HEK293 (cell line): Measurements from ENCODE around the gene ISYNA1.

Source experiments
- CTCF ChIA-PET: fragments of 350-600 bp; formaldehyde crosslinking; extraction: SDS; loops from one replicate; lab custom pipeline; 2021; ENCODE audit warnings: antibody characterized with exemption; lab: Yijun Ruan, JAX
- POLR2A ChIA-PET: fragments of 300-600 bp; formaldehyde crosslinking; extraction: SDS; loops from one replicate; lab custom pipeline; 2020; ENCODE audit warnings: antibody characterized with exemption, inconsistent platforms; lab: Yijun Ruan, JAX
- H3K27ac ChIP-seq: fragments of 200-500 bp; sonication (Bioruptor generic); 2 replicates; pipeline ENCODE4 v1.5.1; 2014; ENCODE audit warnings: low read depth, low read length, control low read depth, inconsistent platforms; ENCODE audit errors: extremely low read depth
- H3K36me3 ChIP-seq, 2 experiments: fragments of 200-500 bp in 1 of 2; sonication (Bioruptor generic) in 1 of 2; 1 replicate in 1 of 2; 2 replicates in 1 of 2; pipeline ENCODE4 v1.5.1; 2014 to 2017; ENCODE audit warnings: inconsistent platforms in 2 of 2, low read length in 2 of 2; ENCODE audit not compliant: control insufficient read depth in 2 of 2, insufficient read depth in 1 of 2
- H3K4me1 ChIP-seq: fragments of 200-500 bp; sonication (Bioruptor generic); 2 replicates; pipeline ENCODE4 v1.5.1; 2014; ENCODE audit warnings: mild to moderate bottlenecking, low read length, inconsistent platforms; ENCODE audit not compliant: control insufficient read depth, insufficient read depth
- H3K4me3 ChIP-seq: 2 replicates; pipeline ENCODE4 v1.5.1; 2011; ENCODE audit warnings: low read depth, mild to moderate bottlenecking, control low read depth, low read length, moderate library complexity
- H3K9me3 ChIP-seq: fragments of 200-500 bp; sonication (Bioruptor generic); 2 replicates; pipeline ENCODE4 v1.5.1; 2014; ENCODE audit warnings: low read depth, low read length, inconsistent platforms; ENCODE audit not compliant: control insufficient read depth, insufficient read depth
- GLIS1 ChIP-seq: fragments of 450-650 bp; formaldehyde crosslinking; IDR thresholded peaks from 2 replicates; pipeline ENCODE4 v1.5.1; 2016; ENCODE audit warnings: missing biosample characterization, missing genetic modification characterization
- KLF7 ChIP-seq: fragments of 450-650 bp; formaldehyde crosslinking; IDR thresholded peaks from 2 replicates; pipeline ENCODE4 v1.5.1; 2016; ENCODE audit warnings: missing biosample characterization, missing genetic modification characterization, borderline replicate concordance
- KLF8 ChIP-seq: fragments of 450-650 bp; formaldehyde crosslinking; IDR thresholded peaks from 2 replicates; pipeline ENCODE4 v1.5.1; 2016; ENCODE audit warnings: missing biosample characterization, missing genetic modification characterization
- SCRT1 ChIP-seq: fragments of 450-650 bp; formaldehyde crosslinking; IDR thresholded peaks from 2 replicates; pipeline ENCODE4 v1.5.1; 2016; ENCODE audit warnings: missing biosample characterization, missing genetic modification characterization, borderline replicate concordance
- SCRT2 ChIP-seq: fragments of 450-650 bp; formaldehyde crosslinking; IDR thresholded peaks from 2 replicates; pipeline ENCODE4 v1.5.1; 2016; ENCODE audit warnings: missing biosample characterization, missing genetic modification characterization
- ZBTB1 ChIP-seq: fragments of 450-650 bp; formaldehyde crosslinking; IDR thresholded peaks from 2 replicates; pipeline ENCODE4 v1.5.1; 2016; ENCODE audit warnings: missing biosample characterization, missing genetic modification characterization
- ZBTB20 ChIP-seq: fragments of 450-650 bp; formaldehyde crosslinking; IDR thresholded peaks from 2 replicates; pipeline ENCODE4 v1.5.1; 2016; ENCODE audit warnings: missing biosample characterization, missing genetic modification characterization
- ZNF10 ChIP-seq: fragments of 450-650 bp; formaldehyde crosslinking; IDR thresholded peaks from 2 replicates; pipeline ENCODE4 v1.5.1; 2017; ENCODE audit warnings: missing biosample characterization, missing genetic modification characterization
- ZNF146 ChIP-seq: fragments of 450-650 bp; formaldehyde crosslinking; IDR thresholded peaks from 2 replicates; pipeline ENCODE4 v1.5.1; 2016; ENCODE audit warnings: missing biosample characterization, missing genetic modification characterization
- ZNF223 ChIP-seq: fragments of 450-650 bp; formaldehyde crosslinking; IDR thresholded peaks from 2 replicates; pipeline ENCODE4 v1.5.1; 2016; ENCODE audit warnings: missing biosample characterization, missing genetic modification characterization
- ZNF239 ChIP-seq: fragments of 450-650 bp; formaldehyde crosslinking; IDR thresholded peaks from 2 replicates; pipeline ENCODE4 v1.5.1; 2016; ENCODE audit warnings: missing biosample characterization, missing genetic modification characterization
- ZNF558 ChIP-seq: fragments of 450-650 bp; formaldehyde crosslinking; IDR thresholded peaks from 2 replicates; pipeline ENCODE4 v1.5.1; 2016; ENCODE audit warnings: missing biosample characterization, missing genetic modification characterization
- ZNF654 ChIP-seq: fragments of 450-650 bp; formaldehyde crosslinking; IDR thresholded peaks from 2 replicates; pipeline ENCODE4 v1.5.1; 2016; ENCODE audit warnings: low read depth, missing biosample characterization, missing genetic modification characterization
- TF ChIP-seq, protein P1 (sequence below): fragments of 450-650 bp; formaldehyde crosslinking; IDR thresholded peaks from 2 replicates; pipeline ENCODE4 v1.5.1; 2016; ENCODE audit warnings: missing biosample characterization, missing genetic modification characterization
- TF ChIP-seq, protein P2 (sequence below): fragments of 450-650 bp; formaldehyde crosslinking; IDR thresholded peaks from 2 replicates; pipeline ENCODE4 v1.5.1; 2016; ENCODE audit warnings: missing biosample characterization, missing genetic modification characterization
- TF ChIP-seq, protein P3 (sequence below): fragments of 450-650 bp; formaldehyde crosslinking; IDR thresholded peaks from 2 replicates; pipeline ENCODE4 v1.5.1; 2016; ENCODE audit warnings: missing biosample characterization, missing genetic modification characterization

ISYNA1 gene

DNA sequence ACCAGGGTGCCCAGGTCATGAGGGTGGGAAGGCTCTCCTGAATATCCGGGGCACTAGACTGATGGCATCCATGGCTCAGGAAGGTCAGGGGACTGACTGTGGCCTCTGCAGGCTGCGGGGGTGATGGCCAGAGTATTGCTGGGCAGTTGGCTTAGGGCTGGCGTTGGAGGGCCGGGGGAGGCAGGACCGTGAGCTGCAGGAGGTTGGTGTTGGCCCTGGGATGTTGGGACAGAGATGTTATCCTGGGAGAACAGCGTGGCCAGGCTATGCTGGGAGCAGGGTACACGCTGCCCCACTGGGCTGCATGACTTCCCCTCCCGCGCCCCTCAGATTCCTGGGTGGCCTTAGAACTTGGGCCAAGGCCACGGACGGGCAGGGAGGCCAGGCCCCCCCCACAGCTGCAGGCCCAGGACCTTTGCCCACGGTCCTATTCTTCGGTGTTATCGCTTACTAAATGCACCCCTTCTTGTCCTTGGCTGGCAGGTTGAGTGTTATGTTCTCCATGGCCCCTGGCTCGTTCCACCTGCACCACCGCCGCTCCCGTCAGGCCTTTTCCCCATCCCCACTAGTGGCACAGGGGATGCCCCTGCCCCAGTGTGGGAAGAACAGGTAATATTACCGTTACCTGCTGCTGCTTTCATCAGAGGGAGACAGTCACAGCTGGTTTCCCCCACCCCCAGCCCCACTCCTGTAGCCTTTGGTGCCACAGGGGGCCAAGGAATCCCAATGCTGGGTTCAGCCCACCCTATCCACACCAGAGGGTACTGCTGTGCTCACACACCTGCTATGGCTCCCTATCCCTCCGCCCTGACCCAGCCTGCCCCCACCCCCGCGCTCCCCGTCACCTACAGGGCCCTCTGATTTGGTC is 3.2 kb upstream of the ISYNA1 start (continued):
- TF ChIP-seq KLF7 (tag by site-specific recombination) (no peak), ZNF558 (tag by site-specific recombination) (no peak), ZNF239 (tag by site-specific recombination) (no peak)
- TF ChIP-seq, protein P1, sequence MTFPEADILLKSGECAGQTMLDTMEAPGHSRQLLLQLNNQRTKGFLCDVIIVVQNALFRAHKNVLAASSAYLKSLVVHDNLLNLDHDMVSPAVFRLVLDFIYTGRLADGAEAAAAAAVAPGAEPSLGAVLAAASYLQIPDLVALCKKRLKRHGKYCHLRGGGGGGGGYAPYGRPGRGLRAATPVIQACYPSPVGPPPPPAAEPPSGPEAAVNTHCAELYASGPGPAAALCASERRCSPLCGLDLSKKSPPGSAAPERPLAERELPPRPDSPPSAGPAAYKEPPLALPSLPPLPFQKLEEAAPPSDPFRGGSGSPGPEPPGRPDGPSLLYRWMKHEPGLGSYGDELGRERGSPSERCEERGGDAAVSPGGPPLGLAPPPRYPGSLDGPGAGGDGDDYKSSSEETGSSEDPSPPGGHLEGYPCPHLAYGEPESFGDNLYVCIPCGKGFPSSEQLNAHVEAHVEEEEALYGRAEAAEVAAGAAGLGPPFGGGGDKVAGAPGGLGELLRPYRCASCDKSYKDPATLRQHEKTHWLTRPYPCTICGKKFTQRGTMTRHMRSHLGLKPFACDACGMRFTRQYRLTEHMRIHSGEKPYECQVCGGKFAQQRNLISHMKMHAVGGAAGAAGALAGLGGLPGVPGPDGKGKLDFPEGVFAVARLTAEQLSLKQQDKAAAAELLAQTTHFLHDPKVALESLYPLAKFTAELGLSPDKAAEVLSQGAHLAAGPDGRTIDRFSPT (tag by site-specific recombination), result 0 out of 2 replicates have a peak, but pooled peaks have one; percentile 24

DNA sequence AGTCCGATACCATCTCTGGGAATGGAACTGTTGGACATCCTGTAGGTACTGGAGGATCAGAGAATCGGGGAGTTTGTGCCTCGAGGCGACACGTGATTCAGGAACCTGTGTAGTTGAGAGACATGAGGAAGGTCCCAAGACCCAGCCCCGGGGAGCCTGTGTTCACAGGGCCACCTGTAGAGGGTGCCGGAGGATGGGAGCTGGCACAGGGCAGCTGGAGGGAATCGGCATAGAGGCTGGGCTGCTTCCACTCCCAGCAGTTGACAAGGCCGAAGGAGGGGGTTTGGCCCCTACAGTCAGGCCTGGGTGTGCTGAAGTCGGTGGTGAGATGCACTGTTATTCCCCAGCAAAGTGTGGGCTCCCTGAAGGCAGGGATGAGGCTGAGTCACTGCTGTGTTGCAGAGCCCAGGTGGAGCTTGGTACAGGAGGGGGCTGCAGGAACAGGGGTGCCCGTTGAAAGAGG is 2.5 kb upstream of the ISYNA1 start:
- H3K4me1 ChIP-seq, result peaks cover 9% of the 10 kb centered on the region
- ChIA-PET POLR2A (interaction anchor here (0.5 to 1.8 kb wide), 3 partner anchors 117 to 252 kb away, joined by 3 to 5 read pairs (median 4); partner anchors contain the start of genes KXD1 and UBA52), CTCF (interaction anchor here (0.8 to 3.2 kb wide), 8 partner anchors 8 to 161 kb away, joined by 3 to 25 read pairs (median 4); partner anchors contain the start of gene UBA52)
- peaks cover 0 to 31% of the 10 kb centered on the region in 2 experiments; a peak in 2 of 3 replicates for H3K36me3 ChIP-seq
- no peaks in the 10 kb centered on the region for H3K9me3 ChIP-seq
- TF ChIP-seq ZBTB1 (tag by site-specific recombination) (no peak), SCRT1 (tag by site-specific recombination) (peak; percentile 60; the same call in 1 of the 2 replicates), ZBTB20 (tag by site-specific recombination) (peak; percentile 92), KLF8 (tag by site-specific recombination) (0 out of 2 replicates have a peak, but pooled peaks have one; percentile 43), ZNF223 (tag by site-specific recombination) (no peak), ZNF654 (peak; percentile 55), ZNF146 (tag by site-specific recombination) (no peak), SCRT2 (peak; percentile 83), GLIS1 (tag by site-specific recombination) (peak; percentile 2; the same call in 1 of the 2 replicates), ZNF10 (tag by site-specific recombination) (0 out of 2 replicates have a peak, but pooled peaks have one; percentile 32)
- TF ChIP-seq, protein P2, sequence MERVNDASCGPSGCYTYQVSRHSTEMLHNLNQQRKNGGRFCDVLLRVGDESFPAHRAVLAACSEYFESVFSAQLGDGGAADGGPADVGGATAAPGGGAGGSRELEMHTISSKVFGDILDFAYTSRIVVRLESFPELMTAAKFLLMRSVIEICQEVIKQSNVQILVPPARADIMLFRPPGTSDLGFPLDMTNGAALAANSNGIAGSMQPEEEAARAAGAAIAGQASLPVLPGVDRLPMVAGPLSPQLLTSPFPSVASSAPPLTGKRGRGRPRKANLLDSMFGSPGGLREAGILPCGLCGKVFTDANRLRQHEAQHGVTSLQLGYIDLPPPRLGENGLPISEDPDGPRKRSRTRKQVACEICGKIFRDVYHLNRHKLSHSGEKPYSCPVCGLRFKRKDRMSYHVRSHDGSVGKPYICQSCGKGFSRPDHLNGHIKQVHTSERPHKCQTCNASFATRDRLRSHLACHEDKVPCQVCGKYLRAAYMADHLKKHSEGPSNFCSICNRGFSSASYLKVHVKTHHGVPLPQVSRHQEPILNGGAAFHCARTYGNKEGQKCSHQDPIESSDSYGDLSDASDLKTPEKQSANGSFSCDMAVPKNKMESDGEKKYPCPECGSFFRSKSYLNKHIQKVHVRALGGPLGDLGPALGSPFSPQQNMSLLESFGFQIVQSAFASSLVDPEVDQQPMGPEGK (tag by site-specific recombination), result peak; percentile 66
- TF ChIP-seq, protein P3, sequence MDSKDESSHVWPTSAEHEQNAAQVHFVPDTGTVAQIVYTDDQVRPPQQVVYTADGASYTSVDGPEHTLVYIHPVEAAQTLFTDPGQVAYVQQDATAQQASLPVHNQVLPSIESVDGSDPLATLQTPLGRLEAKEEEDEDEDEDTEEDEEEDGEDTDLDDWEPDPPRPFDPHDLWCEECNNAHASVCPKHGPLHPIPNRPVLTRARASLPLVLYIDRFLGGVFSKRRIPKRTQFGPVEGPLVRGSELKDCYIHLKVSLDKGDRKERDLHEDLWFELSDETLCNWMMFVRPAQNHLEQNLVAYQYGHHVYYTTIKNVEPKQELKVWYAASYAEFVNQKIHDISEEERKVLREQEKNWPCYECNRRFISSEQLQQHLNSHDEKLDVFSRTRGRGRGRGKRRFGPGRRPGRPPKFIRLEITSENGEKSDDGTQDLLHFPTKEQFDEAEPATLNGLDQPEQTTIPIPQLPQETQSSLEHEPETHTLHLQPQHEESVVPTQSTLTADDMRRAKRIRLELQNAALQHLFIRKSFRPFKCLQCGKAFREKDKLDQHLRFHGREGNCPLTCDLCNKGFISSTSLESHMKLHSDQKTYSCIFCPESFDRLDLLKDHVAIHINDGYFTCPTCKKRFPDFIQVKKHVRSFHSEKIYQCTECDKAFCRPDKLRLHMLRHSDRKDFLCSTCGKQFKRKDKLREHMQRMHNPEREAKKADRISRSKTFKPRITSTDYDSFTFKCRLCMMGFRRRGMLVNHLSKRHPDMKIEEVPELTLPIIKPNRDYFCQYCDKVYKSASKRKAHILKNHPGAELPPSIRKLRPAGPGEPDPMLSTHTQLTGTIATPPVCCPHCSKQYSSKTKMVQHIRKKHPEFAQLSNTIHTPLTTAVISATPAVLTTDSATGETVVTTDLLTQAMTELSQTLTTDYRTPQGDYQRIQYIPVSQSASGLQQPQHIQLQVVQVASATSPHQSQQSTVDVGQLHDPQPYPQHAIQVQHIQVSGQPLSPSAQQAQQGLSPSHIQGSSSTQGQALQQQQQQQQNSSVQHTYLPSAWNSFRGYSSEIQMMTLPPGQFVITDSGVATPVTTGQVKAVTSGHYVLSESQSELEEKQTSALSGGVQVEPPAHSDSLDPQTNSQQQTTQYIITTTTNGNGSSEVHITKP (tag by site-specific recombination), result peak; percentile 80
- no peak overlapping the region for H3K4me3 ChIP-seq
- H3K27ac ChIP-seq, result no peak overlapping the region
